GM12873 (cell line): Measurements from ENCODE around the gene SCARF2.

Source experiments
- TF ChIP-seq, protein P1 (sequence below): IDR thresholded peaks from 2 replicates; pipeline ENCODE4 v1.5.1; 2012; ENCODE audit warnings: low read depth, mild to moderate bottlenecking, moderate library complexity, low read length, control low read depth; ENCODE audit not compliant: insufficient read depth; ENCODE audit errors: missing control alignments

SCARF2 gene

GRCh38 chr22:20437613-20438426 lies at the start of gene SCARF2:
Gene SCARF2 (minus strand): TSS chr22:20437825. CDS start chr22:20437754, 71 bp downstream.
- TF ChIP-seq, protein P1, sequence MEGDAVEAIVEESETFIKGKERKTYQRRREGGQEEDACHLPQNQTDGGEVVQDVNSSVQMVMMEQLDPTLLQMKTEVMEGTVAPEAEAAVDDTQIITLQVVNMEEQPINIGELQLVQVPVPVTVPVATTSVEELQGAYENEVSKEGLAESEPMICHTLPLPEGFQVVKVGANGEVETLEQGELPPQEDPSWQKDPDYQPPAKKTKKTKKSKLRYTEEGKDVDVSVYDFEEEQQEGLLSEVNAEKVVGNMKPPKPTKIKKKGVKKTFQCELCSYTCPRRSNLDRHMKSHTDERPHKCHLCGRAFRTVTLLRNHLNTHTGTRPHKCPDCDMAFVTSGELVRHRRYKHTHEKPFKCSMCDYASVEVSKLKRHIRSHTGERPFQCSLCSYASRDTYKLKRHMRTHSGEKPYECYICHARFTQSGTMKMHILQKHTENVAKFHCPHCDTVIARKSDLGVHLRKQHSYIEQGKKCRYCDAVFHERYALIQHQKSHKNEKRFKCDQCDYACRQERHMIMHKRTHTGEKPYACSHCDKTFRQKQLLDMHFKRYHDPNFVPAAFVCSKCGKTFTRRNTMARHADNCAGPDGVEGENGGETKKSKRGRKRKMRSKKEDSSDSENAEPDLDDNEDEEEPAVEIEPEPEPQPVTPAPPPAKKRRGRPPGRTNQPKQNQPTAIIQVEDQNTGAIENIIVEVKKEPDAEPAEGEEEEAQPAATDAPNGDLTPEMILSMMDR = no peak

- TF ChIP-seq, protein P1 = no peak
Measured at GRCh38 chr22:20486229-20486628, 48.6 kb upstream of the SCARF2 start.

DNA sequence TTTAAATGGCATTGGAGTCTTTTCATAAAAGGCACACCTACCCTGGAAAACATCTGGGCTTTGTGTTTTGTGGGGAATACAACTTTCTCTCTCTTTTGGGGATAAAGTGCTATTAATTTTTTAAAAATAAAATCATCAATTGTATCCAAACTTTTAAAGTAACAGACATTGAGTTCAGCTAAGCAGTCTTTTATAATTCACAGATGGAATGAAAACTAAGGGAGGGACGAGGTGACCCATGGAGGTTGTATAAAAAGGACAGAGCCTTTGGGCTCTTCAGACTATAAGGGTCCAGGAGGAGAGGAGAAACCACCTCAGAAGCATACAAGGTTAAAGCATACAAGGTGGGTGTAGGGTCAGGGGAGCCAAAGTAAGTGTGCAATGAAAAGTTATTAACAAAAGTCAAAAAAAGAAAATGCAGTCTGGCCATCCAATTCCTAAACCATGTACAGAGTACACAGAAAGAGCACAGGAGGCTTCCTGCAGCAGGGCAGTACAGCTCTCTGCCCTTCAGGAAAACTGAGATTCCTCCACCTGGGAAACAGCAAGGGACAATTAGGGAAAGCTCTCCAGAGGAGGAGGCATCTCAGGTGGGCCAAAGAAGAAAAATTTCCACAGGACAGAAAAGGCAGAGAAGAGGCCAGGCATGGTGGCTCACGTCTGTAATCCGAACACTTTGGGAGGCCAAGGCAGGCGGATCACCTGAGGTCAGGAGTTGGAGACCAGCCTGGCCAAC lies 47.5 kb upstream of the SCARF2 start:
- TF ChIP-seq, protein P1 = no peak

- TF ChIP-seq, protein P1 = no peak
Measured at GRCh38 chr22:20483771-20484170, 46.1 kb upstream of the SCARF2 start.

GRCh38 chr22:20479612-20480196 lies 42.1 kb upstream of the SCARF2 start:
- TF ChIP-seq, protein P1 = no peak

GRCh38 chr22:20475115-20475436 lies 37.5 kb upstream of the SCARF2 start:
- TF ChIP-seq, protein P1 = no peak
